LHCN-M2 (cell line): ENCODE measurements around the gene APBA2. TPM values are rescaled to one million over a fixed set of nuclear protein-coding genes. Genes with fewer than 3 reads are reported as not detected.

Source experiments
- DNase-seq: peaks from one replicate; pipeline ENCODE4 v3.0.0-alpha.2; 2012; ENCODE audit warnings: low read depth
- total RNA-seq: library from RNA; depleted of rRNA; stranded (reverse); fragments of >200 nt; gene quantifications from 2 replicates; pipeline ENCODE4 v1.2.3, GENCODE V29; 2014

The APBA2 gene
- total RNA-seq, 1 experiment from 2014 or later = not detected

DNA sequence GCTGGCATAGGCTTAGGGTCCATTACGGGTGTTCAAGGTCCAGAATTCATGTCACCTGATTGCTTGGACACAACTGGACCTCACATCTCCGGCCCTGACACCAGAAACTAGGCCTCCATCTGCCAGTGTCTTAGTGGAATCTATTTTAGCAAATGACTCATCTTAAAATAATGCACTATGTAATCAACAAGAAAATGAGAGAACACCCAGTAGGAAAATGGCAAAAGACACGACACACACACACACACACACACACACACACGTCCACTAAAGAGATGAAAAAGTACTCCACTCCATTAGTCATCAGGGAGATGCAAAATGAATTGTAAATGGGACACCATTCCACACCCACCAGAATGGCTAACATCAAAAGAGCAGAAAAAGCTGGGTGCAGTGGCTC lies 11.2 kb downstream of the APBA2 start:
- peak; percentile 5 for DNase-seq

- DNase-seq = no peak
Observed at GRCh38 chr15:28897861-28898585, 12.2 kb downstream of the APBA2 start.

GRCh38 chr15:28899061-28899738 lies 13.4 kb downstream of the APBA2 start:
- no peak for DNase-seq

DNA sequence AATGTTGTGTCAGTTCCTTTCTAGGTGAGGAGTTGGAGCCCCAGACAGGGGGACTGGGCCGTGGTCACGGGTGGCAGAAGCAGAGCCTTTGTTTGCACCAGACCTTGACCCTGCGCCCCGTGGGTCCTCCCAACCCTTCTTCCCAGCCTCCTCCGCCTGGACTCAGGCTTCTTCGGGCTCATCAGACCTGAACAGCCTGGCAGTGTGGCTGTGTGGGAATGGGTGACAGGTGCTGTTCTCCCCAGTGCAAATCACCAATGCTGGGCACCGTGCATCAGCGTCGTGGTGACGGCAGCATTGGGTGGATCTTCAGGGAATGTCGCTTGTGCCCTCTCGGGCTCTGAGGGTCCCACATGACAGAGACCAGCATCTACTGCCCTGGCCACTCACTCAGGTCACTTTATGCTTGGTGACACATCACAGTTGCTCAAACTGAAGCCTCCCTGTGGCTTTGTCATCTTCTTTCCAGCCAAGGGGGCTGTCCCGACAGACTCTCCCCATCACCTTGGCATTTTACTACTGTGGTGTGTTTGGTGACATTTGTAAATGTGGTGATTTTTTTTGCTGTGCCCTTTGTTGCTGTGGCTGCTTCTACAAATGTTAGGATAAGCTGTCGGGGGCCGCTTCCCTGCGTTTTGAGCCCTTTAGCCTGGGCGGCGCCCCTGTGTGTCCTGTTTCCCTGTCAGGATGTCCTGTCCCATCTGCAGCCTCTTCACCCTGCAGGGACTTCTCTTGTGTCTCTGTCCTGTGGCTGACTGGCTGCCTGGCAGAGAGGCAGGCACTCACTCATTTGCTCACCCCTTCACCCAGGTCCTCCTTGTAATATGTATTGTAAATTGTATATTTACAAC lies 14.5 kb downstream of the APBA2 start:
- no peak for DNase-seq

DNA sequence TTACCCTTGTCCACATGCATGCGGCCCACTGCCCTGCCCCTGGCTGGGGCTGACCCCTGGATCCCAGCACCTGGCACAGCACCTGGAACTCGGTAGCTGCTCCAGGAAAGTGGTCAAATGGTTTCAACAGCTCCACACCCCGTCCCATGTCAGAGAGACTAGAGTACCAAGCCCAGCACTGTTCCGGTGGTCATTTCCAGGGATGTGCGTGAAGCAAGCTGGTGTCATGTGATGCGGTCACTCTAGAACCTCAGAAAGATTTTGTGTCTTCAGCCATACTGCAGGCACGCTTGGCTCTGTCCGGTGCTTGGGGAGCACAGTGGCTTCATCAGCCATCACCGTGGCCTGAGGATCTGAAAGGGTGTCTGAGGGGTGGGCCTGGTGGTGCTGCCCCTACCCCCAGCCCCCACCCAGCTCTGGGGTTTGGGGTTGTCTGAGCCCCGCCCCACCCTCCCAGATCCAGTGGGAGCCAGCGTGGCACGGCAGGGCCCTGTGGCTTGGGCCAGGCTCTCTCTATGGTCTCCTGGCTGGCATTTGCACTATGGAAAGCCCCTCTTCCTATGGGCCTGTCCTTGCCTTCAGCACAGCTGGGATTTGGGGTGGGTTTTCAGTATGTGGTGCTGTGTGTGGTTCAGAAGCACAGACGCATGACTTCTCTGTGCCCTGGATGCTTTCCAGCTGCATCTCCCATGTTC lies 15.3 kb downstream of the APBA2 start:
- no peak for DNase-seq

DNA sequence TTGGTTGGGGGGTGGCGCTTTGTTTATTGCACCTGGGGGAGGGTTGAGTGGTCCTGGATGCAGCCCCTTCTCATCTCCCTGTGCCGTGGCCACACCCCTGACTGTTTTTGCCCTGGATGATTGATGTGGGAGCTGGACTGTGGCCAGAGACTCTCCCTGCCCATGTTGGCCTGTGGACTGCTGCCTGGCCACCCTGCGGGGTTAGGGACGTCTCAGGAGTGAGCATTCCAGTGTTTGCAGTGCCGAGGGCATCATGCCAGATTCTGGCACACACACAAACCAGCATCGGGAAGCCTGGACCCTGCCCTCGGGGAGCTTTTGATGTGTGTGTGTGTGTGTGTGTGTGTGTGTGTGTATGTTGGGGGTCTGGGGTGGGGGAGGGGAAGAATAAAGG lies 15.8 kb downstream of the APBA2 start:
- no peak for DNase-seq

DNA sequence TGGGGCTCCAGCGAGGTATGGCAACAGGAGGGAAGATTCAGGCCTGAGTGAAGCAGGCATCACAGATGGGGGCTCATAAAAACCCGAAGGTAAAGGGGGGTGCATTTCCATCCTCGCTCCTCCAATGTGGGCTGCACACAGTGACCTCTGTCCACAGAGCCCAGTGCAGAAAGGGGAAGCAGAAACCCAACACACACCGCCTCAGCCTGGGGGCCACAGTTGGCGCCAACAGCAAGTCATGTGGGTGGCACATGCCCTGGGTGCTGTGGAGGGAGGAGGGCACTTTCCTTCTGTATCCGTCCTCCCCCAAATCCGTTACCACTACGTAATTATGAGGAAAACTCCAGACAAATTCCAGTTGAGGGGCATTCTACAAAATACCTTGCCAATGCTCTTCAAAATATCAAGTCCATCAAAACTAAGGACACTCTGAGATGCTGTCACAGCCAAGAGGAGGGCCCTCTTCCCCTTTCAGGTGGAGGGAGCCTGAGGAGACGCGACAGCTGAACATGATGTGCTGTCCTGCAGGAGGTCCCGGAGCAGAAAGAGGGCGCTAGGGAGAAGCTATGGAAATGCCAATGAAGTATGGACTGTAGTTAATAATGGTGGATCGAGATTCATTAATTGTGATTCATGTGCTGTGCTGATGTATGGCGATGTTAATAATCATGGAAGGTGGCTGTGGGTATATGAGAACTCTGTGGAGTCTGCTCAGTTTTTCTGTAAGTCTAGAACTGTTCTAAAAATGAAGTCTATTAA lies 16.4 kb downstream of the APBA2 start:
- no peak for DNase-seq

GRCh38 chr15:28902856-28903255 lies 17.1 kb downstream of the APBA2 start:
- no peak for DNase-seq

DNA sequence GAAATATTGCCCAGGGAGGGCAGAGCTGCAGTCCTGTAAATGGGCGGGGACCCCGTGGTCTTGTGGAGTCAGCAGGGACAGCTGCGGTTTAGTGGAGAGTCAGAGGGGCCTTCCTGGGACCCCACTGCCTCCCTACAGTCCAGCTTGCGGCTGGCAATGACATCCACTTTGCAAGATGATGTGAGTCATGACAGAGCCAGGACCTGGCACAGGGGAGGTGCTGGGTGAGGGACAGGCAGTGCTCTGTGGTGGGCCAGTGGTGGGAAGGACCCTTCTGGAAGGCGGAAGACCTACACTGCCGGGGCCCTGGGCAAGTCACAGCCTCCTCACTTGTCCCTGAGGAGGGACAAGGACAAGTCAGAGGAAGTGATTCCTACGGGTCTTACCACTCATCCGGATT lies 17.8 kb downstream of the APBA2 start:
- DNase-seq = no peak

- no peak for DNase-seq
Observed at GRCh38 chr15:28904003-28904402, 18.2 kb downstream of the APBA2 start.

DNA sequence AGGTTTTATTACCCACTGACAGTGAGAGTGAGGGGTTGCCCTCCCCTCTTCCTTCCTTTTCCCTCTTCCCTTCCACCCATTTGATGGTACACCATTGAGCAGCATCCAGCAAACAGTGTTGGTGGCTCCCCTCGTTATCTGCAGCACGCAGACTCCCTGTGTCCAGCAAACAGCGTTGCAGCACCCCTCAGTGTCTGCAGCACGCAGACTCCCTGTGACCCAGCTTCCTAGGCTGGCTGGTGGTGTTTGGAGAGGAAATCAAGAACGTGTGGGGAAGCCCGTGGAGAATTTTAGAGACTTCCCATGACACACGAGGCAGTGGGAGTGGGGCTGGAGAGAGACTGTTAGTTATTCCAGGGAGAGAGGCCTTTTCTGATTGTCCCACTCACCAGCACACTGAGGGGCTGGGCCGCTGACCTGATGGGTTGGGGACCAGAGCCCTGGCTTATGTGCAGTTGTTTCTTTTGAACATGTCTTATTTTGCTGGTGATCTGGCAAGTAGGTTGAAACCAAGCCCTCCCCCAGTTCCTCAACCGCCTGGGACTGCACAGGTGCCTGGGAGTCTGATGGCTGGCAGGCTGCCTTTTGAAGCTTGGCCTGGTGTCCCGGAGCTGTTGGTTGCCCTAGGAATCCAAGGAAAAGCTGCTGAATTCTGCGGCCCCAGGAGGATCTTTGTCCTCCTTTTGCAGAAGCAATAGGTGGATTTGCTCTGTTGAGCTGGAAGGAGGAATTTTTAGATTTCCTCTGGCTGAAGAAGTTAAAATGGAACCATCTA lies 19.0 kb downstream of the APBA2 start:
- no peak for DNase-seq

- DNase-seq = no peak
Observed at GRCh38 chr15:28907338-28907960, 21.7 kb downstream of the APBA2 start.

DNA sequence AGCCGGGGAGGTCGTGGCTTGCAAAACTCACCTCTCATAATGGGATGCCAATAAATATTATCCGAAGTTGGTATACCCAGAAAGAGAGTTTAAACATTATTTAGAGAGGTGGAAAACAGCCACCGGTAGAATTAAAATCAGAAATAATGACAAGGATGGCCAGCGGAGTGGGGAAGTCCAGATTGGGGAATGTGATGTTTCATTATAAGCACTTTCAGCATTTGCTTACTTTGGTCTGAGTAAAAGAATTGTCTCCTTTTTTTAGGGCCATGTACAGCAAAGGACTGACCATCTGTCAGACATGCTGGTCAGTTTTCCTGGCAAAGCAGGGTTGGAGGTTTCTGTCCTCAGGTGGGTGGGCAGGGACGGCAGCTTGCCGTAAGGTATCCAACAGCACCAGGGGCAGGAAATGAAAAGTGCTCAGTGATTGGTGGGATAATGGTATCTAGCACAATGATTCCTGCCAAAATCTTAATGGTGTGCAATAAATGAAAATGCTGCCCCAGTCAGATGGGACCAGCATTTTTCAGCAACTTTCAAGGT lies 24.3 kb downstream of the APBA2 start:
- no peak for DNase-seq

DNA sequence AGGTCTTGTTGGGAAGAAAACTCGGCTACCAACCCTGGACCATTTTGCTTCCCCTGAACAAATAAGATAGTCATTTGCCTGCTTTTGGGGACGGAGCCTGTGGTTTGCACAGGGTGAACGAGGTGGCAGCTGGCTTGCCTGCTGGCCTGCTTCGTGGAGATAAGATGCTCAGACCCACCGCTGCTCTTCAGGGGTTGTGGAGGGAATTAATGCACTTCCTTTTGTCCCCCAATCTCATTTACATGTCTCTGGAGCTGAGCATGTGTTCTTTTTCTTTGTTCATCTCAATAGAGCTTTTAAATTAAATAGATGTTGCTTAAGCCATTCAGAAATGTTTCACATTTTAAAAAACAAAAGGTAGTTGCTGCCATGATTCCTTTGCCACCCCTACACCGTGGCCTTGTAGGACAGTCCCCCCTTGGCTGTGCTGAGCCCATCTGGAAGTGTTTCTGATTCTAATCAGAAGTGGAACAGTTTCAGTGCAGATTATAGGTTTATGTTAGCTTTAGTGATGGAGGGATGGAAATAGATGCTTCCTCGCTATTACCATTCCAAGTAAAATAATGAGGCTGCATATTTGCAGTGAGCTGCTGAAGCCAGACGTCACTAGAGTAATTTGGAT lies 25.6 kb downstream of the APBA2 start:
- no peak for DNase-seq

GRCh38 chr15:28912422-28912821 lies 26.6 kb downstream of the APBA2 start:
- DNase-seq = no peak

DNA sequence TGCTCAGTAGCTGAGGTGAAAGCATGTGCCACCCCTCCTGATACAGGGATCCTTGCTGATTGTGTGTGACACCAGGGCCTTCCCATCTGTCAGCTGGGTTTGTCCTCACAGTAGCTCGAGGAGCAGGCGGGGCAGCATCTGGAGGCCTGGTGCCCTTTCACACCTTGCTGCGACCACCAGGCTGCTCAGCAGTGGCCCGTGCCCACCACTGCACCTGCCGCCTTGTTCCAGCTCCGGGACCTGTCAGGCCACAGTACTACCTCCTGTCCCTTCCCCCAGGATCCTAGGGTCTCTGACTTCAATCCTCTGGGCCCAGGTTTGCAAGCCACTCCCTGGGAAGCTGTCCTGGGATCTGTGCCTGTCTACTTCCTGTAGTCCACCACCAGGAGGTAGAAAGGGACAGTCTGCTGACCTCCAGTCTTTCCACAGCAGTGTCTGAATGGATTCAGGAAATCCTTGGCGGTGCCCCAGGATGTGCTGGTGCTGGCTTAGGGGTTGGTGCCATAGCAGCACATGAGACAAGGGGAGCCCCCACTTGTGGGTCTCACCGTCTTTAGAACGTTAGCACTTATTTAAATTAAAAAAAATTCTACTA lies 27.5 kb downstream of the APBA2 start:
- no peak for DNase-seq

DNA sequence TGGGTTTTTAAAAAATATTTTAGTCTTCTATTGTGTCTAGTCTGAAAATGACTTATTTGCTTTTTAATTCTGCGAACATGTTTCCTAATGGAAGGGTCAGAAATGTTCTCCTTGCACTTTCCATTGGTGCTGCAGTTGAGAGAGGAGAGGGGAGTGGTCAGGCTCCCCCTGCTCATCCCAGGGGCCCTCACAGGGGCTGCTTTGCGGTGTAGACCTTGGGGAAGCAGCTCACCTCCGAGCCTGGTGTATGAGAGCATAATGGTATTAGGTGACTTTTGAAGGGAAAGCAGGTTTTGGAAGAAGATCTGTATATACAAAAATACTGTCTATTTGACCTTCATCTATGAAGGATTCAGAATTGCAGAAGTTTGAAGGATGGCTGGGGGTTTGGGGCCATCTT lies 28.3 kb downstream of the APBA2 start:
- DNase-seq = no peak

GRCh38 chr15:28914483-28915023 lies 28.8 kb downstream of the APBA2 start:
- DNase-seq = no peak
